Natural killer cell treated with Interleukin-12 subunit alpha and Interleukin-12 subunit beta and Interleukin-15 and Interleukin-18, amount 100 ng/mL, for 72 hours (primary cell): ENCODE results near the gene CTRL. TPM values are rescaled to one million over a fixed set of nuclear protein-coding genes. Genes with fewer than 3 reads are reported as not detected.

Experiments used
- total RNA-seq, 2 donors: library from RNA; stranded (reverse); gene quantifications; one replicate each; pipeline ENCODE4 v1.2.3, GENCODE V29; 2022

CTRL gene
- total RNA-seq, 2 donors from 2014 or later = 8.4 to 15.6 TPM

Other genes starting within 250 kb of the CTRL start
- 10 to 100 TPM; 14.8 to 22.0 TPM for gene GFOD2, start 212.5 kb downstream of the CTRL start, total RNA-seq
- 10 to 100 TPM; 28.0 to 31.0 TPM for gene RANBP10, start 125.3 kb downstream of the CTRL start, total RNA-seq
- gene TSNAXIP1, start 125.0 kb downstream of the CTRL start, total RNA-seq = 1 to 10 TPM in 1 of 2 donors, under 1 TPM in 1; 0.24 to 1.1 TPM
- gene THAP11, start 89.5 kb downstream of the CTRL start, total RNA-seq = 10 to 100 TPM; 30.5 to 45.9 TPM
- 100 to 1,000 TPM; 114 to 124 TPM for gene NUTF2, start 84.9 kb downstream of the CTRL start, total RNA-seq
- gene CENPT, start 84.2 kb downstream of the CTRL start, total RNA-seq = 10 to 100 TPM; 51.6 to 83.7 TPM
- gene EDC4, start 58.8 kb downstream of the CTRL start, total RNA-seq = 100 to 1,000 TPM; 100 to 151 TPM
- 1 to 10 TPM in 1 of 2 donors, not detected in 1; 1.2 TPM for gene NRN1L, start 47.0 kb downstream of the CTRL start, total RNA-seq
- gene PSKH1, start 38.6 kb downstream of the CTRL start, total RNA-seq = 10 to 100 TPM; 15.4 to 20.1 TPM
- 100 to 1,000 TPM; 259 to 316 TPM for gene PSMB10, start 5.0 kb upstream of the CTRL start, total RNA-seq
- gene LCAT, start 12.3 kb upstream of the CTRL start, total RNA-seq = 10 to 100 TPM; 11.4 to 44.7 TPM
- 10 to 100 TPM; 32.9 to 84.4 TPM for gene SLC12A4, start 36.8 kb upstream of the CTRL start, total RNA-seq
- gene DPEP3, start 48.6 kb upstream of the CTRL start, total RNA-seq = not detected
- 1 to 10 TPM; 2.2 to 2.3 TPM for gene DPEP2, start 67.6 kb upstream of the CTRL start, total RNA-seq
- not detected for gene DPEP2NB, start 84.0 kb upstream of the CTRL start, total RNA-seq
- 10 to 100 TPM; 16.2 to 20.1 TPM for gene DDX28, start 91.4 kb upstream of the CTRL start, total RNA-seq
- gene DUS2, start 91.4 kb upstream of the CTRL start, total RNA-seq = 10 to 100 TPM; 23.3 to 43.5 TPM
- 100 to 1,000 TPM in 1 of 2 donors, 10 to 100 TPM in 1; 91.9 to 131 TPM for gene NFATC3, start 153.5 kb upstream of the CTRL start, total RNA-seq